ENCODE results near the gene EYS.

- no peak for TF ChIP-seq CTCF (IDR thresholded peaks at IDR 0.05)
- TF ChIP-seq POLR2A (IDR thresholded peaks at IDR 0.05): no peak
- no peak for TF ChIP-seq POLR2AphosphoS5 (IDR thresholded peaks at IDR 0.05)
These were observed 716.2 kb downstream of the EYS start for GRCh38 chr6:64990652-64991304.
